ENCODE data around the gene SEMG2.

SEMG2 gene

DNA sequence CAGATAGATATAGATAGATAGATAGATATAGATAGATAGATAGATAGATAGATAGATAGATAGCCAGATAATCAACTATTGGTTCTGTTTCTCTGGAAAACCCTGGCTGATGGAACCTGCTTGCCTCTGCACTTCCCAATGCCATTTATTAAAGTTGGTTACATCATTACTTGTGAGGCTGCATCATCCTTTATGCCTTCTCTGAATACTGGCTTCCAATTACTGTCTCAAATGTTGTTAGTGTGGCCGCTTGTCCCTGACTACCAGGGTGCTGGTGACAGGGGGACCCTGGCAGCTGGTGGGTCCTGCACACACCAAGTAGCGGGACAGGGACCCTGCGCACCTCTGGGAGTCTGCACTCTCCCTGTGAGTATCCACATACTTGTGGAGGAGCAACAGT is 37.1 kb downstream of the SEMG2 start:
- no peak overlapping the region for H4K91ac ChIP-seq (ENCODE audit: low read depth, low read length)
- no peak for DNase-seq
- no peak overlapping the region for H3K23ac ChIP-seq (ENCODE audit: low read length)
- no peak overlapping the region for H3K9ac ChIP-seq (ENCODE audit: low read length)
- H2BK120ac ChIP-seq (ENCODE audit: insufficient read depth, low read length, poor library complexity) = no peak overlapping the region
- no CpG with 5 or more reads among the region's 3 CpGs for WGBS (ENCODE audit: extremely low coverage, insufficient coverage, insufficient read length)
- H2BK5ac ChIP-seq (ENCODE audit: low read depth, low read length, poor library complexity) = no peak overlapping the region
- H2AK5ac ChIP-seq (ENCODE audit: low read length) = no peak overlapping the region
- H4K8ac ChIP-seq (ENCODE audit: low read depth, low read length) = no peak overlapping the region
- no peak overlapping the region for H3K18ac ChIP-seq (ENCODE audit: low read length)
- no peaks in the 10 kb centered on the region for H3K4me1 ChIP-seq (ENCODE audit: control insufficient read depth in 1 of 2, insufficient read depth in 2 of 2, low read length in 2 of 2)
- no peak overlapping the region for H3K27ac ChIP-seq (ENCODE audit: low read depth, low read length)
- no peak overlapping the region for H3K14ac ChIP-seq (ENCODE audit: low read length)
- no peaks in the 10 kb centered on the region for H3K79me1 ChIP-seq (ENCODE audit: low read length)
- H3K36me3 ChIP-seq (ENCODE audit: control insufficient read depth in 1 of 2, insufficient read depth in 2 of 2, low read length in 2 of 2) = no peaks in the 10 kb centered on the region
- no peak overlapping the region for H2BK12ac ChIP-seq (ENCODE audit: low read length)
- no peak overlapping the region for H2AFZ ChIP-seq (ENCODE audit: insufficient read depth, low read length, poor library complexity)
- no peak overlapping the region for H3K4ac ChIP-seq (ENCODE audit: low read depth, low read length)
- no peak overlapping the region for H3K4me2 ChIP-seq (ENCODE audit: low read length)
- H3K4me3 ChIP-seq (ENCODE audit: low read depth, low read length) = no peak overlapping the region
- H3K9me3 ChIP-seq (ENCODE audit: insufficient read depth, low read depth, low read length) = no peaks in the 10 kb centered on the region
- H3K79me2 ChIP-seq (ENCODE audit: control insufficient read depth, insufficient read depth, low read length, poor library complexity) = no peaks in the 10 kb centered on the region
- no peak overlapping the region for H4K12ac ChIP-seq (ENCODE audit: low read depth, low read length)
- H3K27me3 ChIP-seq (ENCODE audit: insufficient read depth, low read length) = no peaks in the 10 kb centered on the region

DNA sequence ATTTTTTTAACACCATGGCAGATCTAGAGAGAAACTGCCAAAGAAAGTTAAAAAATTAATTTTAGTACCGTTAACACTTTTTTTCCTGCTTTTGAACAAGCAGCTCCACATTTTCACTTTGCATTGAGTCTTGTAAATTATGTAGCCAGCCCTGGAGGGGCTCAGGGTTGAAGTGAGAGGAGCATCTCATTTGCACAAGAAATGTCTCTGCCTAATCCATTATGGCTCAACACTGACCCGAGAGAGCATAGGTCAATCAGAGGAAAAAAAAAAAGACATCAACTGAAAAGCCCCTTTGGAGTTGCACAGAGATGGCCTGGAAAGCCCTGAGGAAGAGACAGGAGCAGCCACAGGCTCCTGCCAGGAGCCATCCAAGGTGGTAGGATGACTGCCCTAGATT is 37.5 kb downstream of the SEMG2 start:
- DNase-seq = no peak
- Histone ChIP-seq H4K8ac (ENCODE audit: low read depth, low read length) (no peak overlapping the region), H2AFZ (ENCODE audit: insufficient read depth, low read length, poor library complexity) (no peak overlapping the region), H3K14ac (ENCODE audit: low read length) (no peak overlapping the region), H3K27ac (ENCODE audit: low read depth, low read length) (no peak overlapping the region), H3K4me3 (ENCODE audit: low read depth, low read length) (no peak overlapping the region), H3K23ac (ENCODE audit: low read length) (no peak overlapping the region), H3K4me2 (ENCODE audit: low read length) (no peak overlapping the region), H4K91ac (ENCODE audit: low read depth, low read length) (no peak overlapping the region), H3K9me3 (ENCODE audit: insufficient read depth, low read depth, low read length) (no peaks in the 10 kb centered on the region), H3K36me3 (ENCODE audit: control insufficient read depth in 1 of 2, insufficient read depth in 2 of 2, low read length in 2 of 2) (no peaks in the 10 kb centered on the region), H2BK12ac (ENCODE audit: low read length) (no peak overlapping the region), H3K4me1 (ENCODE audit: control insufficient read depth in 1 of 2, insufficient read depth in 2 of 2, low read length in 2 of 2) (no peaks in the 10 kb centered on the region), H3K4ac (ENCODE audit: low read depth, low read length) (no peak overlapping the region), H2BK5ac (ENCODE audit: low read depth, low read length, poor library complexity) (no peak overlapping the region), H4K12ac (ENCODE audit: low read depth, low read length) (no peak overlapping the region), H2AK5ac (ENCODE audit: low read length) (no peak overlapping the region), H3K27me3 (ENCODE audit: insufficient read depth, low read length) (no peaks in the 10 kb centered on the region), H3K79me1 (ENCODE audit: low read length) (no peaks in the 10 kb centered on the region), H2BK120ac (ENCODE audit: insufficient read depth, low read length, poor library complexity) (no peak overlapping the region), H3K9ac (ENCODE audit: low read length) (no peak overlapping the region), H3K79me2 (ENCODE audit: control insufficient read depth, insufficient read depth, low read length, poor library complexity) (no peaks in the 10 kb centered on the region), H3K18ac (ENCODE audit: low read length) (no peak overlapping the region)
- no CpG with 5 or more reads among the region's 2 CpGs for WGBS (ENCODE audit: extremely low coverage, insufficient coverage, insufficient read length)

DNA sequence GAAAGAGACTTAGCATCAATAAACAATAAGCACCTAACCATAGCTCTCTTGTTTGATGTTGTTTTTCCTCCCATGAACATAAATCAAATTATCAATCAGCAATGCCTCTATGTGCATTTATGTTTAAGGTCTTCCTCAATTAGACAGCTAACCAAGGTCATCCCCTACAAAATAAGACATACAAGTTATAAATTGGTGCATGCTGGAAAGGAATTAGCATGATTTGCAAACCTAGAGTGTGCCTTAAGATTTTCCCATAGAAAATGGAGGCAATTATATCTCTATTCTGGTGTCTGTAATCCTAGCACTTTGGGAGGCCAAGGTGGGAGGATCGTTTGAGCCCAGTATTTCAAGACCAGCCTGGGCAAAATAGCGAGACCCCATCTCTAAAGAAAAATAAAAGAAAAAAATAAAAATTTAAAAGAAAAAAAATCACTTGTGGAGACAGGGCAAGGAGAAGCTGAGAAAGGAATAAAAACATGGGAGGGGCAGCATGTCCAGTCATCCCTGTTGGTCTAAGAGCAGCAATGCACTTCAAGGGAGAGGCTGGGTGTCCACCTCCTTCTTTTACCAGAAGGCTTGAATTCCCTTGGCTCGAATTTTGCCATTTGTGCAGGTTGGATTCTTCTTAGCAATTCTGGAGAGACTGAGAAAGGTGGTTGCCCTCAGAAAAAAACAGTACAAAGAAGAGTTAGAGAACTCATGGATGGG is 42.5 kb downstream of the SEMG2 start:
- no peak overlapping the region for H3K4me2 ChIP-seq (ENCODE audit: low read length)
- H3K27ac ChIP-seq (ENCODE audit: low read depth, low read length) = no peak overlapping the region
- H3K4ac ChIP-seq (ENCODE audit: low read depth, low read length) = no peak overlapping the region
- no peak overlapping the region for H2BK12ac ChIP-seq (ENCODE audit: low read length)
- H4K91ac ChIP-seq (ENCODE audit: low read depth, low read length) = no peak overlapping the region
- no peak overlapping the region for H2AK5ac ChIP-seq (ENCODE audit: low read length)
- no peak overlapping the region for H3K23ac ChIP-seq (ENCODE audit: low read length)
- H3K18ac ChIP-seq (ENCODE audit: low read length) = no peak overlapping the region
- no peak overlapping the region for H3K14ac ChIP-seq (ENCODE audit: low read length)
- H4K12ac ChIP-seq (ENCODE audit: low read depth, low read length) = no peak overlapping the region
- DNase-seq = no peak
- no peak overlapping the region for H2AFZ ChIP-seq (ENCODE audit: insufficient read depth, low read length, poor library complexity)
- H3K36me3 ChIP-seq (ENCODE audit: control insufficient read depth in 1 of 2, insufficient read depth in 2 of 2, low read length in 2 of 2) = no peaks in the 10 kb centered on the region
- no peaks in the 10 kb centered on the region for H3K4me1 ChIP-seq (ENCODE audit: control insufficient read depth in 1 of 2, insufficient read depth in 2 of 2, low read length in 2 of 2)
- H2BK5ac ChIP-seq (ENCODE audit: low read depth, low read length, poor library complexity) = no peak overlapping the region
- H4K8ac ChIP-seq (ENCODE audit: low read depth, low read length) = no peak overlapping the region
- H3K4me3 ChIP-seq (ENCODE audit: low read depth, low read length) = no peak overlapping the region
- H3K9me3 ChIP-seq (ENCODE audit: insufficient read depth, low read depth, low read length) = no peaks in the 10 kb centered on the region
- no peaks in the 10 kb centered on the region for H3K79me2 ChIP-seq (ENCODE audit: control insufficient read depth, insufficient read depth, low read length, poor library complexity)
- H3K27me3 ChIP-seq (ENCODE audit: insufficient read depth, low read length) = no peaks in the 10 kb centered on the region
- H2BK120ac ChIP-seq (ENCODE audit: insufficient read depth, low read length, poor library complexity) = no peak overlapping the region
- no peaks in the 10 kb centered on the region for H3K79me1 ChIP-seq (ENCODE audit: low read length)
- WGBS (ENCODE audit: extremely low coverage, insufficient coverage, insufficient read length) = no CpG with 5 or more reads among the region's 3 CpGs
- H3K9ac ChIP-seq (ENCODE audit: low read length) = no peak overlapping the region

DNA sequence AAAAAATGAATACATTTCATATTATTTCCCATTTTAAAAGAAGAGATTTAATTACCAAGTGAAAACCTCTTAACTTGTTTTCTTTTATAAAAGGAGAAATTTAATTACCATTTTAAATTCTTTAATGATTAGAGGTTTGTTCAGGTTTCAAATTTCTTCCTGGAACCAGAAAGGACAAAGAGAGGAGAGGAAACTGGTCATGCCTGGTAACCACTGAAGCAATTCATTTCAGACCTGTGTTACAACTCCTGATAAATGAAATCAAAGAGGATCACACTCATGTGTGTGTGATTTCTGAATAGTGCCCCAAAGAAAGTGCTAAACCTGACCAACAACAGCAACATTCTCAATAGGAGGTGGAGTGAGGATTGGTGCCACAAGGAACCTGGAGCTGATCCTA is 45.8 kb downstream of the SEMG2 start:
- Histone ChIP-seq H3K4me1 (ENCODE audit: control insufficient read depth in 1 of 2, insufficient read depth in 2 of 2, low read length in 2 of 2) (no peaks in the 10 kb centered on the region), H3K36me3 (ENCODE audit: control insufficient read depth in 1 of 2, insufficient read depth in 2 of 2, low read length in 2 of 2) (no peaks in the 10 kb centered on the region), H2BK5ac (ENCODE audit: low read depth, low read length, poor library complexity) (no peak overlapping the region), H3K4me3 (ENCODE audit: low read depth, low read length) (no peak overlapping the region), H2AFZ (ENCODE audit: insufficient read depth, low read length, poor library complexity) (no peak overlapping the region), H4K12ac (ENCODE audit: low read depth, low read length) (no peak overlapping the region), H3K9me3 (ENCODE audit: insufficient read depth, low read depth, low read length) (no peaks in the 10 kb centered on the region), H3K18ac (ENCODE audit: low read length) (no peak overlapping the region), H3K79me1 (ENCODE audit: low read length) (no peaks in the 10 kb centered on the region), H3K27ac (ENCODE audit: low read depth, low read length) (no peak overlapping the region), H4K8ac (ENCODE audit: low read depth, low read length) (no peak overlapping the region), H3K14ac (ENCODE audit: low read length) (no peak overlapping the region), H3K79me2 (ENCODE audit: control insufficient read depth, insufficient read depth, low read length, poor library complexity) (no peaks in the 10 kb centered on the region), H3K27me3 (ENCODE audit: insufficient read depth, low read length) (no peaks in the 10 kb centered on the region), H2BK12ac (ENCODE audit: low read length) (no peak overlapping the region), H2BK120ac (ENCODE audit: insufficient read depth, low read length, poor library complexity) (no peak overlapping the region), H3K4ac (ENCODE audit: low read depth, low read length) (no peak overlapping the region), H3K9ac (ENCODE audit: low read length) (no peak overlapping the region), H2AK5ac (ENCODE audit: low read length) (no peak overlapping the region), H3K23ac (ENCODE audit: low read length) (no peak overlapping the region), H4K91ac (ENCODE audit: low read depth, low read length) (no peak overlapping the region), H3K4me2 (ENCODE audit: low read length) (no peak overlapping the region)
- DNase-seq = no peak

All from trophoblast cell (in vitro differentiated cells and primary cell).